IMR-90 (cell line): ENCODE measurements around the gene PUM2. TPM values are rescaled to one million over a fixed set of nuclear protein-coding genes. Genes with fewer than 3 reads are reported as not detected.

Experiments used
- ATAC-seq: fragments of 200-7000 bp; cut with Tn5 transposase; 2 replicates; pipeline ENCODE4 v1.9.1; 2020; ENCODE audit warnings: low read depth, mild to moderate bottlenecking, moderate library complexity
- BruUV-seq: library from RNA; stranded (reverse); fragments of 400-500 nt; replicated peaks from 2 replicates; lab custom pipeline; 2021; lab: Mats Ljungman, UMichigan
- CTCF ChIA-PET: fragments of 300-600 bp; formaldehyde crosslinking; extraction: SDS; loops from one replicate; lab custom pipeline; 2021; ENCODE audit warnings: antibody characterized with exemption; lab: Yijun Ruan, JAX
- POLR2A ChIA-PET: fragments of 300-600 bp; sonication (Branson Sonifier 250); formaldehyde crosslinking; loops from one replicate; lab custom pipeline; 2022; ENCODE audit warnings: antibody characterized with exemption; ENCODE audit not compliant: unreplicated experiment; lab: Charles Lee
- DNase-seq: peaks from one replicate; pipeline ENCODE4 v3.0.0; 2013
- H2AFZ ChIP-seq: replicated peaks from 2 replicates; pipeline ENCODE3; 2013; ENCODE audit warnings: low read length, mild to moderate bottlenecking; ENCODE audit not compliant: poor library complexity
- H2AK5ac ChIP-seq: 2 replicates; pipeline ENCODE4 v1.6.1; 2013; ENCODE audit warnings: low read depth, low read length, inconsistent platforms
- H2AK9ac ChIP-seq: replicated peaks from 2 replicates; pipeline ENCODE3; 2013; ENCODE audit warnings: mild to moderate bottlenecking, low read depth, low read length, moderate library complexity; ENCODE audit not compliant: poor library complexity
- H2BK120ac ChIP-seq: 2 replicates; pipeline ENCODE4 v1.6.1; 2013; ENCODE audit warnings: low read depth, low read length, inconsistent platforms
- H2BK15ac ChIP-seq: 3 replicates; pipeline ENCODE4 v1.6.1; 2013; ENCODE audit warnings: low read depth, low read length, inconsistent platforms
- H2BK20ac ChIP-seq: 2 replicates; pipeline ENCODE4 v1.6.1; 2013; ENCODE audit warnings: low read depth, mild to moderate bottlenecking, inconsistent platforms, low read length, moderate library complexity
- H2BK5ac ChIP-seq: 2 replicates; pipeline ENCODE4 v1.6.1; 2013; ENCODE audit warnings: mild to moderate bottlenecking, low read depth, low read length, inconsistent platforms; ENCODE audit not compliant: poor library complexity, severe bottlenecking
- H3K14ac ChIP-seq: replicated peaks from 2 replicates; pipeline ENCODE4 v1.6.1; 2013; ENCODE audit warnings: low read depth, low read length, inconsistent platforms
- H3K18ac ChIP-seq: 2 replicates; pipeline ENCODE4 v1.6.1; 2013; ENCODE audit warnings: low read depth, low read length, control low read depth
- H3K23ac ChIP-seq: 2 replicates; pipeline ENCODE4 v1.6.1; 2013; ENCODE audit warnings: low read depth, low read length, inconsistent platforms
- H3K27ac ChIP-seq: 2 replicates; pipeline ENCODE4 v1.5.1; 2013; ENCODE audit warnings: mild to moderate bottlenecking, control low read depth, low read length; ENCODE audit not compliant: insufficient read depth
- H3K27me3 ChIP-seq: 2 replicates; pipeline ENCODE4 v1.6.1; 2013; ENCODE audit warnings: low read length; ENCODE audit not compliant: control insufficient read depth, insufficient read depth
- H3K36me3 ChIP-seq: 2 replicates; pipeline ENCODE4 v1.6.1; 2013; ENCODE audit warnings: low read length, mixed read lengths; ENCODE audit not compliant: control insufficient read depth, insufficient read depth
- H3K4ac ChIP-seq: 2 replicates; pipeline ENCODE4 v1.6.1; 2013; ENCODE audit warnings: low read depth, low read length, inconsistent platforms
- H3K4me1 ChIP-seq: 2 replicates; pipeline ENCODE4 v1.6.1; 2013; ENCODE audit warnings: low read length, mixed read lengths; ENCODE audit not compliant: control insufficient read depth, insufficient read depth
- H3K4me2 ChIP-seq: 2 replicates; pipeline ENCODE4 v1.6.1; 2013; ENCODE audit warnings: low read depth, mild to moderate bottlenecking, control low read depth, low read length, moderate library complexity
- H3K4me3 ChIP-seq: 2 replicates; pipeline ENCODE4 v1.5.1; 2013; ENCODE audit warnings: low read depth, mild to moderate bottlenecking, control low read depth, low read length, moderate library complexity; ENCODE audit not compliant: insufficient read depth
- H3K56ac ChIP-seq: 2 replicates; pipeline ENCODE4 v1.6.1; 2013; ENCODE audit warnings: low read length, inconsistent platforms; ENCODE audit not compliant: insufficient read depth; ENCODE audit errors: extremely low read depth
- H3K79me1 ChIP-seq, 2 experiments: 2 replicates each; pipeline ENCODE4 v1.6.1; 2013; ENCODE audit warnings: low read length in 2 of 2, inconsistent platforms in 1 of 2, low read depth in 1 of 2
- H3K9ac ChIP-seq: 2 replicates; pipeline ENCODE4 v1.6.1; 2013; ENCODE audit warnings: low read depth, low read length, control low read depth
- H3K9me1 ChIP-seq: 2 replicates; pipeline ENCODE4 v1.6.1; 2013; ENCODE audit warnings: low read length, inconsistent platforms; ENCODE audit not compliant: insufficient read depth
- H3K9me3 ChIP-seq: 2 replicates; pipeline ENCODE4 v1.6.1; 2013; ENCODE audit warnings: low read length; ENCODE audit not compliant: control insufficient read depth, insufficient read depth
- H4K20me1 ChIP-seq: 2 replicates; pipeline ENCODE4 v1.6.1; 2013; ENCODE audit warnings: low read length, inconsistent platforms; ENCODE audit not compliant: insufficient read depth
- H4K5ac ChIP-seq: 2 replicates; pipeline ENCODE4 v1.6.1; 2013; ENCODE audit warnings: mild to moderate bottlenecking, low read depth, low read length, control low read depth
- H4K8ac ChIP-seq, 2 experiments: 2 replicates each; pipeline ENCODE4 v1.6.1; 2013; ENCODE audit warnings: low read depth in 2 of 2, low read length in 2 of 2, control low read depth in 1 of 2, inconsistent platforms in 1 of 2
- H4K91ac ChIP-seq: 2 replicates; pipeline ENCODE4 v1.6.1; 2013; ENCODE audit warnings: low read depth, low read length, inconsistent platforms; ENCODE audit not compliant: insufficient read depth
- CTCF ChIP-seq: conservative IDR thresholded peaks from 2 replicates; pipeline ENCODE4 v1.5.1; 2012; ENCODE audit warnings: mild to moderate bottlenecking, low read depth, low read length, improper control_type of control experiment
- POLR2A ChIP-seq: IDR thresholded peaks from 2 replicates; pipeline ENCODE4 v1.6.1; 2012; ENCODE audit warnings: mild to moderate bottlenecking, low read depth, low read length
- SMC3 ChIP-seq: fragments of 150-350 bp; IDR thresholded peaks from 2 replicates; pipeline ENCODE4 v1.6.1; 2016; ENCODE audit warnings: low read depth, mild to moderate bottlenecking, antibody characterized with exemption, low read length, moderate library complexity
- WGBS, 2 experiments: methylation state at CpG; one replicate each; pipeline versions ENCODE4 v1.1.5 to v1.1.7; 2013; ENCODE audit warnings: missing lambda C conversion rate in 2 of 2; ENCODE audit not compliant: insufficient read length in 1 of 2; ENCODE audit errors: extremely low coverage in 2 of 2; 5-methylcytosine and 5-hydroxymethylcytosine counted together
- dilution Hi-C: fragments of 300-500 bp; cut with HindIII; formaldehyde crosslinking; loops from one replicate; pipeline ENCODE4 v1.14.3; 2018; ENCODE audit warnings: low sequenced_read_pairs; ENCODE audit not compliant: unreplicated experiment
- in situ Hi-C: fragments of 300-500 bp; cut with MboI; formaldehyde crosslinking; loops from 3 replicates; pipeline ENCODE4 v1.14.3; 2019; ENCODE audit warnings: low sequenced_read_pairs, inconsistent platforms, mixed read lengths
- intact Hi-C: fragments of 100-400 bp; cut with micrococcal nuclease; formaldehyde crosslinking; loops from 2 replicates; pipeline ENCODE4 v1.10.0; 2022
- polyA plus RNA-seq, 3 experiments: library from polyadenylated mRNA; depleted of rRNA; stranded (reverse); fragments of >200 nt; gene quantifications; 2 replicates each; pipeline ENCODE4 v1.2.3, GENCODE V29; 2012; ENCODE audit warnings: low replicate concordance in 1 of 3
- total RNA-seq: library from RNA; depleted of rRNA; stranded (reverse); fragments of >200 nt; gene quantifications from 2 replicates; pipeline ENCODE4 v1.2.3, GENCODE V29; 2012

The PUM2 gene
- total and polyA plus RNA-seq, 2 of the 4 experiments (the other 2 are of a cell fraction) = 18.8 to 38.4 TPM

- peaks cover 21% of the 10 kb centered on the region for H3K36me3 ChIP-seq
- no peak overlapping the region for H2AK5ac ChIP-seq
- no peaks in the 10 kb centered on the region for H3K9me3 ChIP-seq
- no peak overlapping the region for H2AFZ ChIP-seq
- no peak overlapping the region for H3K27ac ChIP-seq
- H3K4me3 ChIP-seq = no peak overlapping the region
- H4K20me1 ChIP-seq = no peaks in the 10 kb centered on the region
- no peak overlapping the region for H4K8ac ChIP-seq
- CTCF ChIA-PET = interaction anchor here (0.5 kb wide), 1 partner anchor 9 kb away, joined by 3 read pairs; no protein-coding TSS in a partner anchor
- intact Hi-C loops (no loop called here), in situ Hi-C loops (no loop called here), dilution Hi-C loops (no loop called here)
- no TSS peak for BruUV-seq
- no peaks in the 10 kb centered on the region for H3K27me3 ChIP-seq
- ATAC-seq (no peak), DNase-seq (no peak)
- H3K4me2 ChIP-seq = no peak overlapping the region
- no peak overlapping the region for H3K23ac ChIP-seq
- no peak overlapping the region for H3K4ac ChIP-seq
- no peak overlapping the region for H2AK9ac ChIP-seq
- H4K5ac ChIP-seq = no peak overlapping the region
- 0 out of 2 replicates have a peak, but pooled peaks cover 5% of the 10 kb centered on the region for H3K9me1 ChIP-seq
- POLR2A ChIA-PET = no interaction called here
- no peak overlapping the region for H3K56ac ChIP-seq
- no peak overlapping the region for H3K14ac ChIP-seq
- no peak overlapping the region for H3K9ac ChIP-seq
- no peak for TF ChIP-seq POLR2A
- no peak for TF ChIP-seq SMC3
- TF ChIP-seq CTCF = no peak
- no peak overlapping the region for H2BK120ac ChIP-seq
- peaks cover 24 to 50% of the 10 kb centered on the region in 2 experiments for H3K79me1 ChIP-seq
- 100% methylated on average over 1 of the region's 7 CpGs; no CpG with 5 or more reads in 1 of the 2 experiments for WGBS, 2 experiments
- no peak overlapping the region for H2BK20ac ChIP-seq
- no peak overlapping the region for H2BK15ac ChIP-seq
- H3K18ac ChIP-seq = no peak overlapping the region
- no peak overlapping the region for H4K91ac ChIP-seq
- peaks cover 2% of the 10 kb centered on the region; the same call in 1 of the 2 replicates for H3K4me1 ChIP-seq
- no peak overlapping the region for H2BK5ac ChIP-seq
These were observed 61.9 kb downstream of the PUM2 start for GRCh38 chr2:20288642-20289340.
